ENCODE results near the gene MIA.
A peak's percentile ranks its signal among the peaks of the same experiment; 100 is the strongest.
"Not testable (repeated sequence)": the region's sequence is repeated elsewhere in the genome, so short reads cannot be mapped to it uniquely, and the experiment has no call there.

MIA gene

GRCh38 chr19:40803857-40804782, 28.8 kb downstream of the MIA start:
- peak; percentile 63 for DNase-seq (ENCODE audit: low spot score)

GRCh38 chr19:40804783-40805242, 29.5 kb downstream of the MIA start:
- no peak for DNase-seq (ENCODE audit: low spot score)

DNA sequence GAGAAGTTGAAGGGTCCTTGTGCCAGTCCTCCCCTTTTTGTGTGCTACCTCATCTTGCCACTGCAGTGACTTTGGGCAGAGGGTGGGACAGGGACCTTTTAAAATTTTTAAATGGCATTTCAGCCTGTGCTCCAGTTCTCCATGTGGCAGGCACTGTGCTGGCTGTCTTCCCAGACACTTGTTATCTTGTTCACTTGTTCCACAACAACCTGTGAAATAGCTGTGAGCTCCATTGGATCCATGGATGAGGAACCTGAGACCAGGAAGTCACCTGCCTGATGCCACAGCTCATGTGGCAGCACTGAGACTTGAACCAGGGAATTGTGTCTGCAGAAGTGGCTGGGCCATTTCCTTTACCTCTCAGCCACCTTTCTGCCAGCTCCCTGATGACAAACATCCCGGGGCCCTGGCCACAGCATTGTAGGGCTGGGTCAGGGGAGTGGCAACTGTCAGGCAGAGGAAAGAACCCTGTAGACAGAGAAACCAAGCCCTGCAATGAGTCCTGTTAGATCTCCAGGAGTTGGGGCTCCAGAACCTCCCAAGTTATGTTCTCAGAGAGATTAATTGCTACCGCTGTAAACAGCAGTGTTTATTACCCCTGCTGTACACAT, 30.0 kb downstream of the MIA start:
- no peak for DNase-seq (ENCODE audit: low spot score)

- DNase-seq (ENCODE audit: low spot score), result peak; percentile 72
These were observed 31.3 kb downstream of the MIA start for GRCh38 chr19:40806423-40807146.

DNA sequence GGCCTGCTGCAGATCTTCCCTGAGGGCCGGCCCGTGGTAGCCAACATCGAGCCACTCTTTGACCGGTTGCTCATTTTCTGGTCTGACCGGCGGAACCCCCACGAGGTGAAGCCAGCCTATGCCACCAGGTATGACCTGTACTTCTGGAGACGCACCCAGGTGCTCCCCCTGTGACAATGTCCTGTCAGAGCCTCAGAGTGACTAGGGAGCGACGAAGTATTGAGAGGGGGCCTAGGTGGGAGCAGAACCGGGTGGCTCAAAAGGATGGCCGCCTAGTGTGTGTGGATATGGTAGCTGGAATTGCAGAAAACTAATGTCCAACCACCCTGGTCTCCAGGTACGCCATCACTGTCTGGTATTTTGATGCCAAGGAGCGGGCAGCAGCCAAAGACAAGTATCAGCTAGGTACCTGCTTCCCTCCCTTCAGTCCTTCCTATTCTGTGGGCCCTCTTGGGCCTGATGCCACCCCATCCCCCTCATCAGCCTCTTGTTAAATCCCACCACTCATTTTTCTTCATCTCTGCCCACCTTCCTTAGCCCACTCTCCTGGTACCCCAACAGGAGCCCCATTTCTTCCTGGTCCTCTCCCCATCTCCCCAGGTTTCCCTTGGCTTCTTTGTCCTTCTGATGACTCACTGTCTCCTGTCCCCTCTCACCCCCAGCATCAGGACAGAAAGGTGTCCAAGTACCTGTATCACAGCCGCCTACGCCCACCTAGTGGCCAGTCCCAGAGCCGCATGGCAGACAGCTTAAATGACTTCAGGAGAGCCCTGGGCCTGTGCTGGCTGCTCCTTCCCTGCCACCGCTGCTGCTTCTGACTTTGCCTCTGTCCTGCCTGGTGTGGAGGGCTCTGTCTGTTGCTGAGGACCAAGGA, 32.1 kb downstream of the MIA start:
- no peak for DNase-seq (ENCODE audit: low spot score)

- no peak for DNase-seq (ENCODE audit: low spot score)
These were observed 32.7 kb downstream of the MIA start for GRCh38 chr19:40808021-40808325.

GRCh38 chr19:40808497-40808896, 33.2 kb downstream of the MIA start:
- no peak for DNase-seq (ENCODE audit: low spot score)

- DNase-seq (ENCODE audit: low spot score), result no peak
These were observed 34.2 kb downstream of the MIA start for GRCh38 chr19:40809358-40810086.

GRCh38 chr19:40810160-40810559, 34.8 kb downstream of the MIA start:
- no peak for DNase-seq (ENCODE audit: low spot score)

- DNase-seq (ENCODE audit: low spot score), result peak; percentile 53
These were observed 35.5 kb downstream of the MIA start for GRCh38 chr19:40810649-40811408.

GRCh38 chr19:40811478-40812341, 36.4 kb downstream of the MIA start:
- no peak for DNase-seq (ENCODE audit: low spot score)

- not testable (repeated sequence) for DNase-seq (ENCODE audit: low spot score)
These were observed 37.2 kb downstream of the MIA start for GRCh38 chr19:40812571-40812970.

GRCh38 chr19:40813182-40813581, 37.9 kb downstream of the MIA start:
- DNase-seq (ENCODE audit: low spot score), result no peak

GRCh38 chr19:40815223-40815622, 39.9 kb downstream of the MIA start:
- DNase-seq (ENCODE audit: low spot score), result no peak

DNA sequence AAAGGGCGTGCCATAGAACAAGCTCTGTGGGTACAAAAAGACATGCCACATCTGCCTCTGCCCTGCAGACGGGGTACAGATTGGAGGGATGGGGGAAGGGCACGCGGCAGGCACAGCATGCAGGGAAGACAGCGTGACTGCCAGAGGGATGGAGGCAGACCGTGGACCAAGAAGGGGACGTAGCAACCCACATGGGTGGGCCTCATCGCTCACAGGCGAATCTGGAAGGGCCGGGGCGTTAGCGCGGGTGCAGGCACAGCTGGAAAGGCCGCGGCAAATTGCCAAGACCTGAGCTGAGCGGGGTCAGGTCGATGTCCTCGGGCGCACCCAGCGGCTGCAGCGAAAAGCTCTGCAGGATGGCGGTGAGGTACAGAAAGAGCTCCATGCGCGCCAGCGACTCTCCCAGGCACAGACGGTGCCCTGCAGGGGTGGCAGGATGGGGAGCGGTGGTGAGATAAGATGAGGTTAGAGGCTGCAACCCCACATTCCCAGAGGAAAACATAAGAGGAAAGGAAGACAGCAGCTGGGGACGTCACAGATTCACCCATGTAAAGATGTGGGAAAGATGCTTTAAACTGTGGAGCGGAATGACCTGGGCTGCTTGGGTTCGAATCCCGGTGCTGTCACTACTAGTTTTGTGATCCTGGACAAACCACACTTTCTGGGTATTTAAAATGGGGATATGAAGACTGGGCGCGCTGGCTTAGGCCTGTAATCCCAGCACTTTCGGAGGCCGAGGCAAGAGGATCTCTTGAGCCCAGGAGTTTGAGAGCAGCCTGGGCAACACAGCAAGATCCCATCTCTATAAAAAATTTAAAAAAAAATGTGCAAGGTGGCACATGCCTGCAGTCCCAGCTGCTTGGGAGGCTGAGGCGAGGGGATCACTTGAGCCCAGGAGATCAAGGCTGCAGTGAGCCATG, 43.4 kb downstream of the MIA start:
- DNase-seq (ENCODE audit: low spot score), result peak; percentile 65

GRCh38 chr19:40819479-40820234, 44.3 kb downstream of the MIA start:
- DNase-seq (ENCODE audit: low spot score), result peak; percentile 62

DNA sequence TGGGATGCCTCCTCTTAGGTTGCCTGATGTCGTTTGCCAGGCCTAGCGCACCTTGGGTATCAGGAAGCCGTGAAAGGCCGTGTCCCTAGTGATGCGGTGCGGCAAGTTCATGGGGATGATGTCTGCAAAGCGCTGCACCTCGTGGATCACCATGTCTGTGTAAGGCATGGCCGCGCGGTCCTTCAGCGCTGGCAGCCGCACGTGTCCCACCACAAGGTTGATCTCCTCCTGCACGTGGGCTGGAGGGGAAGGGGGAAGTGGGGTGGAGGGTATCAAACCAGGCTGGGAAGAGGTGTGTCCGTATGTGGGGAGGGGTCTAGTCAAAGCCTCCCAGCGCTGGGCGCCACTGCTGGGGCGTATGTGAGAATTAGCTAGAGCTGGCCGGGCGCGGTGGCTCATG, 46.8 kb downstream of the MIA start:
- no peak for DNase-seq (ENCODE audit: low spot score)

Measured in hematopoietic multipotent progenitor cell treated with erythropoietin and hydrocortisone succinate and interleukin-3 and kit ligand, for 15 days (in vitro differentiated cells).